ENCODE results near the gene MPO.

MPO gene

DNA sequence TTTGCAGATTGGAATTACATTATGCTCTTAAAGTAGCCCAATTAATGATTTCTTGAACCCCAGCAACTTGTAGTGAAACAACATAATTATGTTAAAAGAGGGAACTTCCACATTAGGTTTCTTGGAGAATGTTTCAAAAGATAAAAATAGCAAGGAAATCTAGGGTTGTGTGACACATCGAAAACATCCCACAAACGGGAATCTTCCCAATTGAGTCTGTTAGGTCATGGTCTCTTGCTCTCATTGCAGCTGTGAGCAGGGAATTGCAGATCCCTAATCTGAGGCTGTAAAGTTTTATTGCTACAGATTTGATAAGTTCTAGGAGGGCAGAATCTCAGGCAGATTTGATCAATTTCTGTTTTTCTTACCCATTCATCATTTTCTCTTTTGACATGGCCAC lies 49.1 kb downstream of the MPO start:
- no peak for DNase-seq (ENCODE audit: low read depth)

DNA sequence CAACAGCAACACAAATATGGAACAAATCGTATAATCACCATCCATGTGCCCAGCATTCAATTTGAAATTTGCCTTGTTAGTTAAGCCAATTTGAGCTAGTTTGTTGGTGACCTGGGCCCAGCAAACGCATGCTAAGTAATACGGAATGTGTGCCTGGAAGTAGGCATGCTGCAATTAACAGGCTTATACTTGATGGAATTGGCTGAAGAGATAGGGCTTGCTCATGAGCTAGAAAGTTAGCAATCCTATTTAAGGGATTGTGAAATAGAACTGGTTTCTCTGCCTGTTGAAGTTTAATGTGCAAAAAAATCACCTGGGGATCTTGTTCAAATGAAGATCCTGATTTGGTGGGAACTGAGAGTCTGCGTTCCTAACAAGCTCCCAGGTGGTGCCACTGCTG lies 50.9 kb downstream of the MPO start:
- no peak for DNase-seq (ENCODE audit: low read depth)

DNA sequence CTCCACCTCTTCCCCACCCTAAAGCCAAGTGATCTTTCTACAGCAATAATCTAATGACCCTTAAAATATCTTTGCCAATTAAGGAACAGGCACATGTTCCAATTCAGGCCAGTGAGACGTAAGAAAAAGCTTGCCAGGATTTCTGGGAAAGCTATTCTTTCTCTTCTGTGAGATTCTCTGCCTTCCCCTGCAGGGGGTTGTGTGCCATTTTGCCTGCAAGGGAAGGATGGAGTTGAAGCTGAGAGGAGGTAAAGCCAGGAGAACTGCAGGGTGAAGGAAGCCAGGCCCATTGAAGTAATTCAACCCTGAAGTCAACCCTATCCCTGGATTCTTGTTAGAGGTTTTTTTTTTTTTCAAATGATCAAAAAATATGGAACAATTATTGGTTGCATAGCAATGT lies 51.4 kb downstream of the MPO start:
- no peak for DNase-seq (ENCODE audit: low read depth)

DNA sequence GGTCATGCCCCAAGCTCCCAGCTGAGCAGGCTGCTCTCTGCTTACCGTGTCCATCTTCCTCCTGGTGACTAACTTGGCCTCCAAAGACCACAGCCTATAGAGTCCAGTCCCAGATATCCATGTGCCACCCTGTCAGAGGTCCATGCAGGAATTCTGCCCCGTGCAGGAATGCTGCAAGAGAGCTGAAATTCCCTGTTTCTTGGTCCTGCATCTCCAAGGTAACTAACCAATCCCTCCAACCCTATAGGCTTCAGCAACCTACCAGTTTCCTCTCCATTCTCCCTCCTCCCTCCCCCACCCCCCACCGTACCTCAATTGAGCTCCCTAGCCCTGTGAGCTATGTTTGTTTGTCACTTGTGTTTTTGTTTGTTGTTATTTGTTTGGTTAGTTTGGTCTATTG lies 52.1 kb downstream of the MPO start:
- no peak for DNase-seq (ENCODE audit: low read depth)

DNA sequence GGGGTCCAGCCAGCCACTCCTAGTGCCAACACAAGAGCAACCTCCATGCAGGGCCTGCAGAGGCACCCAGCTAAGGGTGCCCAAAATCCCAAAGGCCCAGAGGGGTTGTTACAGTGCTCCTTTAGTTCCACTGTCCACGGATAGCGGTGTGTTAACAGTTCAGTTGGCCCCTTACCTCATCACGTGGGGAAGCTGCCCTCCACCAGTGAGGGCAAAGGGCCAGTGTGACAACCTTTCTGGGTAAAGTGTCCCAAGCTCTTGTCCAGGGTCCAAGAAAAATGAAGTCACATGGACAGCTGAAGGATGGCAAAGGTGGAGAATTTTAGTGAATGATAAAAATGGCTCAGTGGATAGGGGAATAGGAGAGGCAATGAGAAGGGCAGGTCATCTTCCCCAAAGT lies 53.0 kb downstream of the MPO start:
- DNase-seq (ENCODE audit: low read depth): no peak

DNA sequence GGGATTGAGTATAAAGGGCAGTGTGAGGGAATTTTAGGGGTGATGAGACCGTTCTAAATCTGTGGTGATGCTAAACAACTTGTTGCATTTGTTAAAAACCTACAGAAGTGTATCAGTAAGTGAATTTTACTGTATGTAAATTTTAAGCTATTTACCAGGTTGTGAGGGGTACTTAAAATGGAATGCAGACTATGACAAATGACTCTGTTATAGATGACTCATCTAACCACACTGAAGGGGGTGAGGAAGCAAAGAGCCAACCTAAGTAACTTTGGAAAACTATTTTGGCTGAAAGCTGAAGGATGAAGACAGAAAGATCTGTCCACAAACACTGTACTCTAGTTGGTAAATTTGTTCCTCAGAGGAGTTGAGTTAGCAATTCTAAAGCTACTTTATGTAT lies 56.4 kb downstream of the MPO start:
- DNase-seq (ENCODE audit: low read depth): no peak

All from activated T-helper 1 cell treated with Interleukin-2 at 50 U/mL for 16 hours (primary cell).